Uterus (tissue), 4 donors: ENCODE data around the gene TOR4A. TPM values are rescaled to one million over a fixed set of nuclear protein-coding genes. Genes with fewer than 3 reads are reported as not detected.

Experiments used
- DNase-seq, 2 donors: peaks; one replicate each; pipeline ENCODE4 v3.0.0-alpha.2; 2019 to 2020
- H3K27ac ChIP-seq, 2 donors: fragments of 200-600 bp; sonication (generic); 1 replicate in 1 of 2; 2 replicates in 1 of 2; pipeline ENCODE4 v1.5.1; 2016 to 2018
- H3K27me3 ChIP-seq, 2 donors: fragments of 200-600 bp; sonication (generic); one replicate each; pipeline ENCODE4 v1.5.1; 2018 to 2019; ENCODE audit warnings: control low read depth in 1 of 2
- H3K36me3 ChIP-seq, 2 donors: fragments of 200-600 bp; sonication (generic); one replicate each; pipeline ENCODE4 v1.5.1; 2019; ENCODE audit warnings: control low read depth in 1 of 2
- H3K4me1 ChIP-seq, 2 donors: fragments of 200-600 bp; sonication (generic); one replicate each; pipeline ENCODE4 v1.5.1; 2018 to 2019; ENCODE audit warnings: control low read depth in 1 of 2
- H3K4me3 ChIP-seq, 2 donors: fragments of 200-600 bp; sonication (generic); 1 replicate in 1 of 2; 2 replicates in 1 of 2; pipeline ENCODE4 v1.5.1; 2018 to 2019; ENCODE audit warnings: mild to moderate bottlenecking in 1 of 2
- H3K9me3 ChIP-seq, 2 donors: fragments of 200-600 bp; sonication (generic); one replicate each; pipeline ENCODE4 v1.5.1; 2019; ENCODE audit warnings: control low read depth in 1 of 2
- CTCF ChIP-seq, 4 experiments: fragments of 200-600 bp in 2 of 4; fragments of 450-650 bp in 2 of 4; sonication (generic) in 2 of 4; IDR thresholded peaks; one replicate each; pipeline ENCODE4 v1.5.1; 2016 to 2019; ENCODE audit warnings: antibody characterized with exemption in 4 of 4, mild to moderate bottlenecking in 2 of 4, moderate library complexity in 1 of 4
- POLR2A ChIP-seq, 2 donors: fragments of 450-650 bp; IDR thresholded peaks; one replicate each; pipeline ENCODE4 v1.6.1; 2016; ENCODE audit warnings: antibody characterized with exemption in 2 of 2, mild to moderate bottlenecking in 1 of 2, moderate library complexity in 1 of 2
- intact Hi-C: fragments of 100-400 bp; cut with DNase I; formaldehyde crosslinking; loops from one replicate; pipeline ENCODE4 v1.15.1; 2023; ENCODE audit warnings: low total_unique reads
- total RNA-seq, 4 donors: library from RNA; depleted of rRNA in 3 of 4; stranded (reverse); fragments of >200 nt in 3 of 4; gene quantifications; one replicate each; pipeline versions ENCODE4 v1.1.0 to v1.2.4, GENCODE V29; 2014 to 2023
- donor health status: DM: yes; HTN: yes; CAD: no.

TOR4A gene
- total RNA-seq, 4 donors from 2014 or later: 2.6 to 12.7 (median 11.5) TPM

- peaks cover 22% of the 10 kb centered on the region in 2 donors for H3K27me3 ChIP-seq
Observed at GRCh38 chr9:137293094-137293481, 15.6 kb downstream of the TOR4A start.

GRCh38 chr9:137293482-137294090 lies 16.1 kb downstream of the TOR4A start:
- Histone ChIP-seq H3K4me3 (no peak overlapping the region), H3K9me3 (no peaks in the 10 kb centered on the region), H3K4me1 (peaks cover 0 to 13% of the 10 kb centered on the region in 2 donors), H3K36me3 (no peaks in the 10 kb centered on the region), H3K27ac (no peak overlapping the region), H3K27me3 (peaks cover 22 to 27% of the 10 kb centered on the region in 2 donors)
- intact Hi-C loops: no loop called here
- no peak for DNase-seq
- no peak for TF ChIP-seq POLR2A (IDR thresholded peaks at IDR 0.05)
- TF ChIP-seq CTCF (IDR thresholded peaks at IDR 0.05): no peak

More at GRCh38 chr9:137293094-137293481, 15.6 kb downstream of the TOR4A start:
- Histone ChIP-seq H3K4me1 (peaks cover 0 to 13% of the 10 kb centered on the region in 2 donors), H3K4me3 (no peak overlapping the region), H3K9me3 (no peaks in the 10 kb centered on the region), H3K27ac (no peak overlapping the region), H3K36me3 (no peaks in the 10 kb centered on the region)
- no peak for DNase-seq
- intact Hi-C loops: no loop called here
- TF ChIP-seq CTCF (IDR thresholded peaks at IDR 0.05) (no peak), POLR2A (IDR thresholded peaks at IDR 0.05) (no peak)

- intact Hi-C loops: no loop called here
- Histone ChIP-seq H3K27ac (no peak overlapping the region), H3K36me3 (no peaks in the 10 kb centered on the region), H3K9me3 (no peaks in the 10 kb centered on the region), H3K27me3 (peaks cover 22 to 33% of the 10 kb centered on the region in 2 donors), H3K4me3 (no peak overlapping the region), H3K4me1 (peaks cover 0 to 13% of the 10 kb centered on the region in 2 donors)
- TF ChIP-seq CTCF (IDR thresholded peaks at IDR 0.05) (no peak), POLR2A (IDR thresholded peaks at IDR 0.05) (no peak)
- no peak for DNase-seq
Observed at GRCh38 chr9:137294091-137294680, 16.7 kb downstream of the TOR4A start.

- H3K4me3 ChIP-seq: no peak overlapping the region
Observed at GRCh38 chr9:137294681-137295237, 17.2 kb downstream of the TOR4A start.

More at GRCh38 chr9:137294681-137295237, 17.2 kb downstream of the TOR4A start:
- Histone ChIP-seq H3K27ac (no peak overlapping the region), H3K27me3 (peaks cover 22 to 37% of the 10 kb centered on the region in 2 donors), H3K36me3 (no peaks in the 10 kb centered on the region), H3K9me3 (no peaks in the 10 kb centered on the region), H3K4me1 (peaks cover 0 to 13% of the 10 kb centered on the region in 2 donors)
- intact Hi-C loops: no loop called here
- no peak for TF ChIP-seq POLR2A (IDR thresholded peaks at IDR 0.05)
- TF ChIP-seq CTCF (IDR thresholded peaks at IDR 0.05): peak in 1 of 4 experiments; percentile 20
- no peak for DNase-seq
